GM18511 (cell line): Measurements from ENCODE around the gene NSD1.

Experiments
- ATAC-seq: cut with Tn5 transposase; IDR thresholded peaks from one replicate; pipeline ENCODE4 v1.9.1; 2021; ENCODE audit warnings: mild to moderate bottlenecking, moderate library complexity; ENCODE audit not compliant: unreplicated experiment

Gene NSD1

DNA sequence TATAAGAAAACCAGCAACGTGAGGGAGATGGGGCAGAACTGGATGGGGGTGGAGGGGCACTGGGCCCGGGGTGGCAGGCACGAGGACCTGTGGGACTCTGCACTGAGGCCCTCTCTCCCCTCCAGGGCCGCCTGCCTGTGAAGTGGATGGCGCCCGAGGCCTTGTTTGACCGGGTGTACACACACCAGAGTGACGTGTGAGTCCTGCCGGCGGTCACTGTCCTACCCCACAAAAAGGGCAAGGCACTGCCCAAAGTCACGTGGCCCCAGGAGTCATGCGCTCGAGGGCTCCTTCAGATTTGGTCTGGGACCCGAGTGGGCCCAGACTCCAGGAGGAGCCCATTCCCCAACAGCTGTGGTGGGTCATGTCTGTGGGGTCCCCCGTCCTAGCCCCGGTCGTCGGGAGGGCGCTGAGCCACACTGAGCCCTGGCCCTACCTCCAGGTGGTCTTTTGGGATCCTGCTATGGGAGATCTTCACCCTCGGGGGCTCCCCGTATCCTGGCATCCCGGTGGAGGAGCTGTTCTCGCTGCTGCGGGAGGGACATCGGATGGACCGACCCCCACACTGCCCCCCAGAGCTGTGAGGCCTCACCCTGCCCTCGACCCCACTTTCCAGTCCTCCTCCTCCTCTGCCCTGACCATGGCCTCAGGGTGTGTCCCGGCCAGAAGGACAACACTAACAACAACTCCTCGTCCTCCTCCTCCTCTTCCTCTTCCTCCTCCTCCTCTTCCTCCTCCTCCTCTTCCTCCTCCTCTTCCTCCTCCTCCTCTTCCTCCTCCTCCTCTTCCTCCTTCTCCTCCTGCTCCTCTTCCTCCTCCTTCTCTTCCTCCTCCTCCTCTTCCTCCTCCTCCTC lies 37.2 kb upstream of the NSD1 start:
- ATAC-seq, result no peak

GRCh38 chr5:177097016-177097985 lies 36.3 kb upstream of the NSD1 start:
- ATAC-seq, result no peak

DNA sequence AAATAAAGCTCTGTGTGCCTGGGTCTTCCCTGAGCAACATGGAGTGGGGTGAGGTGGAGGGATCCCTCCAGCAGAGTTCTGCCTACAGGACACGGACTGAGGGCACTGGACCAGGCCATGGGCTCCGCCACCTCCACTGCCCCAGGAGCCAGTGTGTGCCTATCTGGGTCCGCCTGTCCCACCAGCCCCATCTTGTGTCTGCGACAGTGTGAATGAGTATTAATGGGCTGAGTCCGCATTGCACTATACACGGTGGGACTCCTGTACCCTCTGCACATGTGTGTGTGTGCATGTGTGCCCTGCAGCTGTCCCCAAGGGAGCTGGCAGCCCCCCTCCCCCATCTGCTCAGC lies 35.5 kb upstream of the NSD1 start:
- ATAC-seq, result no peak

GRCh38 chr5:177098470-177099141 lies 35.0 kb upstream of the NSD1 start:
- no peak for ATAC-seq

GRCh38 chr5:177099422-177100093 lies 34.0 kb upstream of the NSD1 start:
- ATAC-seq, result no peak

- ATAC-seq, result no peak
Observed at GRCh38 chr5:177100714-177101121, 32.9 kb upstream of the NSD1 start.

DNA sequence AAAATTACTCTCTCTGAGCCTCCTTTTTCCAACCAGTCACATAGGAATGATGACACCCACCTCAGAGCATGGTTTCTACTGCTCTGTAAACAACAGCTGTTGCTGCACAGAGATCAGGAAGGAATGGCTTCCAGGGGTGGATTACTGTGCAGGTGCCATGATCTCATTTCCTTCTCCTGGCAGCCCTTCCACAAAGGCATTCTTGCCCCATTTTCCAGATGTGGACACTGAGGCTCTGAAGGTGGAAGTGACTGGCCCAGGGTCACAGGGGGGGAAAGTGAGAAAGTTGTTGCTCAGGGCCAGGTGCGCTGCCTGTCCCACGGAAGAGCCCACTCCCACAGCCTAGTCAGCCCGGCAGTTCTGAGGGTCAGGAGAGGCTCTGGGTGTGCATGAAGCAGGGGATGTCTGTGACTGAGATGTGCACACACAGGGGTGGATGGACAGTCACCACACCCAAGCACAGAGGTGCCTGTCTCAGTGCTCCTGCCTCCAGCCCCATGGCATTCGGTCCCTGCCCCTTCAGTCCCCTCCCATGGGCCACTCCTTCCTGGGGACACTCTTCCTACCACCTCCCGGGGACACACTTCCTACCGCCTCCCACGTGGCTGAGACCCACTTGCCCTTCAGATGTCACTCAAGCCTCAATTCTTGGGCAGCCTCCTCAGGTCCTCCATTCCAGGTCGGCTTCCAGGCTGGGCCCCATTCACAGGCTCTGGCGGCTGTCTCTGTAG lies 29.9 kb upstream of the NSD1 start:
- no peak for ATAC-seq

GRCh38 chr5:177105691-177106476 lies 27.7 kb upstream of the NSD1 start:
- ATAC-seq, result no peak

- no peak for ATAC-seq
Observed at GRCh38 chr5:177107159-177107558, 26.4 kb upstream of the NSD1 start.

GRCh38 chr5:177109810-177110209 lies 23.8 kb upstream of the NSD1 start:
- ATAC-seq, result no peak

DNA sequence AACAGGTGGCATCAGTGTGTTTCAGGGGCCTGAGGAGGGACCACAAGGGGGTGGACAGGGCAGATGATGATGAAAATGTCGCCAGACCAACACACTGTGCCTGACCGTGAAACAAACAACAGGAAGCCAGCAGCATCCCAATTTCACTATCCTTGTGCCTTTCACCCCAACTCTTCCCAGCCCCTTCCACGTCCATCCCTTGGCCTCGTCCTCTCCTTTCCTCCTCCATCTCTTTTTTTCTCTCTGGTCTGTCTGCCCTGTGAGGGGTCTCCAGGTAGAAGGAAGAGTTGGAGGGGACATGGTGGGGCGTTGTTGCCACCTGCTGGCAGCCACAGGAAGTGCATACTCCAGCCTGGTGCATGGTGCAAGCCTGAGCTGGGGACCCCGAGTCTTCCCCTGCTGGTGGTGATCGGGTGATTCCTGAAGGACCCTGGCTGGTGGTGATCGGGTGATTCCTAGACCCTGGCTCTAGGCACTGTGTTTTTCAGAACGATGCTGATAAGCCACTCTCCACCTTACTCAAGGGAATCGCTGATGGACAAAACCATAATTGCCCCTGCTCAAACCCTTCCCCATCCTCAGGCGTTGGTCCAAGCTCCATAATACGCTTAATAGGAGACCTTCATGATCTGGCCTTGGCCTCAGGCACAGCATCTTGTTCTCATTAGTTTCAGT lies 21.7 kb upstream of the NSD1 start:
- ATAC-seq, result no peak

DNA sequence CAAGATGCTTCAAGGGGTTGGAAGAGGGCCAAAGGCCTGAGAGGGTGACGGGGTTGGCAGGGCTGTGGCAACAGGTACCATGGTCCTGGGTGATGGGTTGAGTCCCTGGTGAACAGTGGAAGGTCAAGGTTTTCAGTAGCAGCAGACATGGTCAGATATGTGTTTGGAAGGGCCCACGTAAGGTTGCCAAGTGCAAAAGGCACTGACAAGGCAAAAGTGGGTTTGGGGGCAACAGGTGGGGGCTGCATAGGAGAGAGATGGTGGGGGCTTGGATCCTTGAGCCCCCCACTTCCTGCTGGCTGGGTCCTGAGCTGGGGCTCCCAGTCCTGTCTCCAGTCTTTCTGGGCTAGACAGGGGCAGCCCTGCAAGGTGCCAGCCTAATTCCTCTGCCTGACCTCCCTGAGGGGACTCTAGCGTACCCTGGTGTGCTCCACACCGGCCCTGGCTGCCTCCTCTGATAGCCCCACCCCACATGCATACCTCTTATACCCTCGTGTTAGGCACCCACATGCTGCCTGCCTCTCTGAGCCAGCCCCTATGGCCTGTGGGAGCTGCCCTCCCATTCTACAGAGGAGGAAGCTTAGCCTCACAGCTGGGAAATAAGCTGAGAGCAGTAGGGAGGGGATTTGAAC lies 20.9 kb upstream of the NSD1 start:
- no peak for ATAC-seq

GRCh38 chr5:177113566-177114424 lies 19.8 kb upstream of the NSD1 start:
- no peak for ATAC-seq

- no peak for ATAC-seq
Observed at GRCh38 chr5:177116631-177117373, 16.8 kb upstream of the NSD1 start.

GRCh38 chr5:177117441-177118045 lies 16.0 kb upstream of the NSD1 start:
- ATAC-seq, result no peak

DNA sequence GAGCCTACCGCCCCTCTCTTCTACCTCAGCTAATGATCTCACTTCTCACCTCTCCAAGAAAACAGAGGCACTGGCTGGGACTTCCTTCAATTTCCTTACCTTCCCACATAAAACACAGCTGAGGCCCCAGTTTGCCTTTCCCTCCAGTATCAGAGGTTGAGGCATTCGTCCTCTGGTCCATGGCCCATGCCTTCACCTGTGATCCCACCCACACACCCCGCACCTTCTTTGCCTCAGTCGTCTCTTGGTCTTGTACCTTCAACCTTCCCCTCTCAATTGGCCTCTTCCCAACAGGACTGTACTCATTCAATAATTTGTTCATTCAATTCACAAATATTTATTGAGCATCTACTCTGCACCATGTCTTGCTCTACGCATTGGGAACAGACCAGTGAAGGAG lies 11.0 kb upstream of the NSD1 start:
- no peak for ATAC-seq
